Fibroblast of pulmonary artery (primary cell): ENCODE measurements around the gene PSMB11.
"Not testable (repeated sequence)": the region's sequence is repeated elsewhere in the genome, so short reads cannot be mapped to it uniquely, and the experiment has no call there.

Source experiments
- DNase-seq: peaks from one replicate; pipeline ENCODE4 v3.0.0-alpha.2; 2010; ENCODE audit warnings: low read depth
- H3K4me3 ChIP-seq: replicated peaks from 2 replicates; pipeline ENCODE4 v1.5.1; 2011; ENCODE audit warnings: low read depth, mild to moderate bottlenecking, control low read depth, low read length, moderate library complexity
- TF ChIP-seq, protein P1 (sequence below): IDR thresholded peaks from 2 replicates; pipeline ENCODE4 v1.5.1; 2011; ENCODE audit warnings: mild to moderate bottlenecking, control low read depth, low read length, inconsistent platforms; ENCODE audit errors: missing control alignments

The PSMB11 gene

DNA sequence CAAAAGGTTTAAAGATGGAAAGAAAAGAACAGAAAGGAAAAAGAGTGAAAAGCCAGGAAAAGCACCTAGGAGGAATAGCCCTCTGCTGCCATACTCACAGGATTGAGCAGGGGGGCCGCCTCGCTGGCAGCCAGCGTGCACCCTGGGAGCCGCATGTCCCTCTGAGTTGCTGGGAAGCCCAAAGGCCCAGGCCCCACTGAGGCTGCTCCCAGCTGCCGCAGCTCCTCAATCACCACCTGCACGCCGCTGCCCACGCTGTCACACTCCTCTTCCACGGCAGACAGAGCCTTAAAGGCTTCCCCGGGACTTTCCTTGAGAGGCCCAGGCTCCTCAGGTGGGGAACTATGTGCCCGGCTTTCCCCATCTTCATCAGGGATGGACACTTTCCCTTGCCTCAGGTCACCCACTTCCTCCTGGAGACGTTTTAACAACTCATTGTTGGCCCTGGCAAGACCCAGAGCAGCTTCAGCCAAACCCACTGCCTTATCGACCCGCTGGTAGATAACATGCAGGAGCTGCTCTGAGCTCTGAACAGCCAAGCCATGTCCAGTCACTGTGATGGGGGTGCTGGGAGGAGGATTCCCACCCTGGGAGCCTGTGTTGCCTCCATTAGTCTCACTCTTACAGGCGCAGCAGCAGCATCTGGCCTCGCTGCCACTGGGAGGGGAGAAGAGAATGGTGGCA lies 43.5 kb upstream of the PSMB11 start:
- no peak overlapping the region for H3K4me3 ChIP-seq
- TF ChIP-seq, protein P1, sequence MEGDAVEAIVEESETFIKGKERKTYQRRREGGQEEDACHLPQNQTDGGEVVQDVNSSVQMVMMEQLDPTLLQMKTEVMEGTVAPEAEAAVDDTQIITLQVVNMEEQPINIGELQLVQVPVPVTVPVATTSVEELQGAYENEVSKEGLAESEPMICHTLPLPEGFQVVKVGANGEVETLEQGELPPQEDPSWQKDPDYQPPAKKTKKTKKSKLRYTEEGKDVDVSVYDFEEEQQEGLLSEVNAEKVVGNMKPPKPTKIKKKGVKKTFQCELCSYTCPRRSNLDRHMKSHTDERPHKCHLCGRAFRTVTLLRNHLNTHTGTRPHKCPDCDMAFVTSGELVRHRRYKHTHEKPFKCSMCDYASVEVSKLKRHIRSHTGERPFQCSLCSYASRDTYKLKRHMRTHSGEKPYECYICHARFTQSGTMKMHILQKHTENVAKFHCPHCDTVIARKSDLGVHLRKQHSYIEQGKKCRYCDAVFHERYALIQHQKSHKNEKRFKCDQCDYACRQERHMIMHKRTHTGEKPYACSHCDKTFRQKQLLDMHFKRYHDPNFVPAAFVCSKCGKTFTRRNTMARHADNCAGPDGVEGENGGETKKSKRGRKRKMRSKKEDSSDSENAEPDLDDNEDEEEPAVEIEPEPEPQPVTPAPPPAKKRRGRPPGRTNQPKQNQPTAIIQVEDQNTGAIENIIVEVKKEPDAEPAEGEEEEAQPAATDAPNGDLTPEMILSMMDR = no peak
- no peak for DNase-seq

DNA sequence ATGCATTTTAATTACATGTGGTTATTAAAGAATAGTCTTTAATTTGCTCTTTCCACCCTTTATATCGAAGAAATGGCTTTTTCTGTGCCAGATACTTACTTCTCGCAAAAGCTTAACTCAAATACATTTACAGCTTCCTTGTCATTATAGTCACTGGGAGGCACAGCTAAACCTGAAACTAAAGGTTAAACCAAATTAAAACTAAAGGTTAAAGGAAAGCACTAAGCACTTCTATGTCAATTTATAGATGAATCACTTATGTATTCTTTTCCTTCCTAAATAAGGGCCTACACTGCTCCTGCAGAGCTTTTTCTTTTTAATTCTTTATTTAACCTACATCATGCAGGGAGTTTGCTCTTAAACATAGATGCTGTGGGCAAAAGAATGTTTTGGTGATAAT lies 41.2 kb upstream of the PSMB11 start:
- TF ChIP-seq, protein P1 = no peak
- no peak for DNase-seq
- H3K4me3 ChIP-seq = no peak overlapping the region

DNA sequence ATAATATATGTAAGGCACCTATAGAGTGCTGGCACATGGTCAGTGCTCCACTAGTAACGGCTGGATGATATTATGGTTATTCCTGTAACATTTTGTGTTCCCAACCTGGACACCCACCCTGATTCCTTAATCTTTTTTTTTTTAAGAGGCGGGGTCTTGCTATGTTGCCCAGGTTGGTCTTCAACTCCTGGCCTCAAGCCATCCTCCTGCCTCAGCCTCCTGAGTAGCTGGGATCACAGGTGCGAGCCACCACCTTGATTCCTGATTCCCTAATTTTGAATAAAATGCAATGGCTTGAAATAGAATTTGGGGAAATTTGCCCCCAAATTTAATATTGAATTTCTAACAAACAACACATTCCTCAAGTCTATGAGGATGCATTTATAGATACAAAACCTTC lies 39.4 kb upstream of the PSMB11 start:
- TF ChIP-seq, protein P1 = no peak
- no peak for DNase-seq
- no peak overlapping the region for H3K4me3 ChIP-seq

DNA sequence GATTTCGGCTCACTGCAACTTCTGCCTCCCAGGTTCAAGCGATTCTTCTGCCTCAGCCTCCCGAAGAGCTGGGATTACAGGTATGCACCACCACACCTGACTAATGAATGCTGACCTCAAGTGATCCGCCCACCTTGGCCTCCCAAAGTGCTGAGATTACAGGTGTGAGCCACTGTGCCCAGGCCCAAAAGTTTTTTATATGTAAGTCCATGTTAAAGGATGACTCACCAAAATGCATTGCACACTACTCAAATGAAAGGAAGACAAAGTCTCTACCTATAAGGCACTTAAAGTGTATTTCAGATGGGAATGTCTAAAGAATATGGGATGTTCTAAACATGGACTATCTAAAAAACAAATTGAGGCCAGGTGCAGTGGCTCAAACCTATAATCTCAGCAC lies 37.7 kb upstream of the PSMB11 start:
- not testable (repeated sequence) for H3K4me3 ChIP-seq

DNA sequence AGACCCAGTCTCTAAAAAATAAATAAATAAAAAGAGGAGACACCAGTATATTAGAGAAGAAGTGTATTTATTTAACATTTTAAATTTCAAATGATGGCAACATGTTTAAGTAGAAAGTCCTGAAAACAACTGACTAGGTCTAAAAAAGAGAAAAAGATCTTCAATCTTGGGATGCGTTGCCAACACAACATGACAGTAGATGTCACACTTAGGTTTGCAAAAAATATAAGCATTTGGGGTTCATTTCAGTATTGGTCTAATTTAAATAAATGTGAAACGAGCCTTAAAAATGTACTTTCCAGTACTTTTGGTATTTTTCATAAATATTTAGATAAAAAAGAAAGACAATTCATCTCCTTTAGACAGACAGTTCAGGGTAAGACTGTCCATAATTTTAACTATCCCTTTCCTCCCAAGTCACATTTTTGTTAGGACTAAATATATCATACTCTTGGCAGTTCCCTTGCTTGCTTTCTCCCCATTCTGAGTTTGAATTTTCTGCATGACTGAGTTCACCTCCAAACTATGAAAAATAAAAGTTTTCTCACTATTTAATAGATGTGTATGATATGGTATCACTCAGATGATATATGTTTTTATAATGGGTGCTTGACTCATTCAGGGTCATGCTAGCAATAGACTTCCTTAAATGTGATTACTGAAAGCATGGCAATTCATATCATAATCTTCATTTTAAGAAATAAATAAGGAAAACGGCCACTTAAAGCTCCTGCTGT lies 36.4 kb upstream of the PSMB11 start:
- H3K4me3 ChIP-seq = no peak overlapping the region
- no peak for DNase-seq
- TF ChIP-seq, protein P1 = no peak

More for the DNA sequence above, 37.7 kb upstream of the PSMB11 start:
- not testable (repeated sequence) for DNase-seq

DNA sequence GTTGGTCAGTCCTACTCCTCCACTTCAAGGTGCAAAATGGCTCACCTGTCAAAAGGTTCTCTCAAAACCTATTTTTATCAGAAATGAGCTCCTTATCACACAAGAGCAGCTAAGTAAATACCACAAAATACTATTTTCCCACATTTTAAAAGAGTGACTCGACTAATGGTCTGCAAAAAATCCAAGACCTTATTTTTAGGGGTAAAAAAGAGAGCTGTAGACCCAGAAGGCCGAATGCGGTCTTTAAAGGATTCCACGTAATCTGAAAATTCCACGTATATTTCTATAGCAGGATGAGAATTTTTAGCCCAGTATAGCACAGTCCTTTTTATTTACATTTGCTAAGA lies 35.9 kb upstream of the PSMB11 start:
- DNase-seq = no peak
- H3K4me3 ChIP-seq = peak overlapping the region; percentile 78

DNA sequence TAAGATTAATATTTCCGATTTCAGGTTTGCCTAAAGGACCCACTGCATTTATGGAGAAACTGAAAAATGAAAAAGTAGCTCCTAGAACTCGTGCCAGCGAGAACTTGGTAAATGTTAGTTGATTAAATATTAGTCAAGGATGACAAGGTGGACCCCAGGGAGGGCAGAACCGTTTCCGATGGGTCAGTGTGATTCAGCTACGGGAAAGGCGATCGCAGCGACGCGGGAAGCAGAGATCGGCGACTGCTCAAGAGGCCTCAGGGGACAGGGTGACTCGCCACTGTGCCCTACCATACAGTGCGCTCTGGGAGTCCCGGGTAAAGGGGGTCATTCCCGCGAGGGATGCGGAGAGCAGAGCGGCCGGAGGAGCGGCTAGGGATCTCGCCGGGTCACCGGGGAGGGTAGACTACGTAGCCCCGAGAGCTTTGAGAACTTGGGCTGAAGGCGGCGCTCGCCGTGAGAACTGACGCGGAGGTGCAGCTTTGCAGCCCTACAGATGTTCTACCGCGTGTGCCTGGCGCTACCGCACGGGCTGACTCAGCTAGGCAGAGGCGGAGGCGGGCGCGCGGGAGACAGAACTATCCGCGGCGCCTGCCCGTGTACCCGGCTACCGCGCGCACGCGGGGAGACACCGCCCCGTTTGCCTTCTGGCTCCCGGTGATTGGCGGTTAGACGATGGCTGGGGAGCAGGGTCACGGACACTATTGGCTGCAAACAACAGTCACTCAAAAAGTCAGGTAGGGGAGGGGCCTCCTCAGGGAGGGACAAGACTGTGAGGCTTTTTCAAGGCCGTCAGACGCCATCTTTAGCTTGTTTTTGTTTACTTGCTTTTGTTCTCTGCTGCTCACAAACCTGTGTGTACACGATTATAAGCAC lies 35.2 kb upstream of the PSMB11 start:
- peak overlapping the region; percentile 78 for H3K4me3 ChIP-seq
- peak; percentile 99 for DNase-seq
- TF ChIP-seq, protein P1 = peak; percentile 33

More for the DNA sequence above, 35.9 kb upstream of the PSMB11 start:
- TF ChIP-seq, protein P1 = no peak
